H7 (cell line): ENCODE results near the gene BDH1. TPM values are rescaled to one million over a fixed set of nuclear protein-coding genes. Genes with fewer than 3 reads are reported as not detected.

Experiments used
- DNase-seq: peaks from one replicate; pipeline ENCODE4 v3.0.0; 2012
- H3K27me3 ChIP-seq: 2 replicates; pipeline ENCODE4 v1.6.0; 2011; ENCODE audit warnings: mild to moderate bottlenecking, low read length; ENCODE audit not compliant: control insufficient read depth, insufficient read depth
- H3K36me3 ChIP-seq: replicated peaks from 2 replicates; pipeline ENCODE4 v1.5.1; 2011; ENCODE audit warnings: low read length; ENCODE audit not compliant: control insufficient read depth, insufficient read depth
- H3K4me3 ChIP-seq: 2 replicates; pipeline ENCODE4 v1.5.1; 2011; ENCODE audit warnings: low read depth, mild to moderate bottlenecking, control low read depth, low read length, moderate library complexity; ENCODE audit not compliant: insufficient read depth
- total RNA-seq: library from RNA; depleted of rRNA; stranded (reverse); fragments of >200 nt; shearing (Covaris generic); gene quantifications from 2 replicates; pipeline ENCODE4 v1.2.3, GENCODE V29; 2014

BDH1 gene
- total RNA-seq, 1 experiment from 2014 or later: 25.7 TPM

DNA sequence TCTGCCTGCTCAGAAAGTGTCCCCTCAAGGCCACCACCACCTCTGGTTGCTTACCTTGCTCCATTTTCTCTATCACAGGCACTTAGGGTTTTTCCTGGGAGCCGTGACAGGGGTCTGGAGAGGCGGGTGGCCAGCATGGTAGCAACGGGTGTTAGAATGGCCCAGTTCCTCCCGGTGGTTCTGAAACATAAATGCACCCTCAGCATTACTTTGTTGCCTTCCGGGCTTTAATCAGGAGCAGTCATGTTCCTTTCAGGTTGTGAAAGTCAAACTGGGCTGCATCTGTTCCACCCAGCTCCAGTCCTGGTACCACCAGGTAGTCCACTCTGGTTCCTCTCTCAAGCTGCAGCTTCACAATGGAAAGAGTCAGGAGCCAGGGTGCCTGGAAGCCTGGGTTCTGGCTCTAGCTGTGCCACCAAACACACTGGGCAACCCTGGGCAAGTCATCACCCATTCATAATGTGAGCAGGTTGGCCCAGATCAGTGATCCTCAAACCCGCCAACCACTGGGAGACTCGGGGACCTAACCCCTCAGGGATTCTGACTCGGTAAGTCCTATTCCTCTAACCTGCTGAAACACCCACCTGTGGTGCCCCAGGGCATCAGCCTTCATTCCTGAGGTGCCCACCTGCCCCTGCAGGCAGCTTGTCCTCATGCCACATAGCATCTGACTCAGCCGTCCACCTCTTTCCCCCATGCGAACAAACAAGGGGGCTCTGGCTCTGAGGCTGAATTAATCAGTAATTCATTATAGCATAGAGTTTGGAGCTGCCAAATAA lies 9.3 kb downstream of the BDH1 start:
- no peak overlapping the region for H3K4me3 ChIP-seq
- 0 out of 2 replicates have a peak, but pooled peaks cover 3% of the 10 kb centered on the region for H3K27me3 ChIP-seq
- no peak for DNase-seq
- no peaks in the 10 kb centered on the region; the same call in 1 of the 2 replicates for H3K36me3 ChIP-seq

DNA sequence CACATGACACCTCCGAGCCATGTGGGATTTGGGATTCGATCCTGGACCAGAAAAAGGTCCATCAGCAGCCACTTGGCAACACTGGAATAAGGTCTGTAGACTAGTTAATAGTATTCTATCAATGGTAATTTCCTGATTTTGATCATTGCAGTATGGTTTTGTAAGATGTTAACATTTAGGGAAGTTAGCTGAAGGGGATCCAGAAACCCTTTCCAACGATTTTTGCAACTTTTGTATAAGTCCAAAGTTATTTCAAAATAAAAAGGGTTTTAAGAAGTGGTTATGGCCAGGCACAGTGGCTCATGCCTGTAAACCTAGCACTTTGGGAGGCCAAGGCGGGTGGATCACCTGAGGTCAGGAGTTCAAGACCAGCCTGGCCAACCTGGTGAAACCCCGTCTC lies 10.2 kb downstream of the BDH1 start:
- Histone ChIP-seq H3K4me3 (no peak overlapping the region), H3K27me3 (0 out of 2 replicates have a peak, but pooled peaks cover 3% of the 10 kb centered on the region), H3K36me3 (no peaks in the 10 kb centered on the region; the same call in 1 of the 2 replicates)
- DNase-seq: no peak

DNA sequence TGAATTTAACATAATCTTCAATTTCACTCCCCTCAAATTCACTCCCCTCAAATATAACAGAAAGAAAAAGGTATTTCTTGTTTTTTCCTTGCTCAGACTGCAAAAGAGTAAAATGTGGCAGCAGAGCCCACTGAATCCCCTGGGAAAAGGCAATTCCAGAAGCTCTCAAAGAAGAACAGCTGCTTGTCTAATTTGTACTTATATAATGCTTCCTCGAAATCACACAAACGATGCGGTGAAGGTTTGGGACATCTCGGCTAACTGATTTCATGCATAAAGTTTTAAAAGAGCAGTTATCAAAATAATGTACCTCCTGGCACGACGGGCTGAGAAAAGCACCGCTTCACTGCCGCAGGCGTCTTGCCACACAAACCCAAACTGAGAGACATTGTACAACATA lies 10.7 kb downstream of the BDH1 start:
- no peak for DNase-seq
- H3K27me3 ChIP-seq: 0 out of 2 replicates have a peak, but pooled peaks cover 3% of the 10 kb centered on the region
- no peak overlapping the region for H3K4me3 ChIP-seq
- H3K36me3 ChIP-seq: no peaks in the 10 kb centered on the region; the same call in 1 of the 2 replicates

DNA sequence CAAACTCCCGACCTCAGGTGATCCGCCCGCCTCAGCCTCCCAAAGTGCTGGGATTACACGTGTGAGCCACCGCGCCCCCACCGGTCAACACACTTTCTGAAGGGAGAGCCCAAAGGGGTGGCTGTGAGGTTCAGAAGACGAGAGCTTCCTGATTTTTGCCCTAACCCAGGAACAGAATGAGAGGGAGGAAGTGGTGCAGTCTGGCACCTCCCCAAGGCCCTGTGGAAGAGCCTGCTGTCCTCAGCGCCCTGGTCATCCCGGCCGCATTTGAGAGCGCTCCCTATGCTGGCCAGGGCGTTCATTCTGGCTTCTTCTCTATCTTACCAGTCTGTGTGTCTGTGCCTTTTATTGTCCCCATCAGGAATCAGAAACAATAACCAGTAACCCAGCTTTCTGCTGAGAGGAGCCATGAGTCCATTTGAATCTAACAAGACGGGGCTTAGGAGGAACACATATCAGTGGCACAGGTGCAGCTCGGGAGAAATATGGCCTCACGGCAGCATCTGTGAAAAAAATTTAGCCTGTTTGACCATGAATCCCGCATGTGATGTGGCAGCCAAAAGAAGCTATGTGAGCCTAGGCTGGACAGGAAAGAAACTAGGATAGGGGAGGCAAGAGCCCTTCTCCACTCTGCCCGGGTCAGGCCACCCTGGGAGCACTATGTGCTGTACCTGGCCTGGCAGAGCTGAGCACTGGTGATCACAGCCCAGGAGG lies 12.9 kb downstream of the BDH1 start:
- DNase-seq: peak; percentile 33
- 0 out of 2 replicates have a peak, but pooled peaks cover 3% of the 10 kb centered on the region for H3K27me3 ChIP-seq
- H3K4me3 ChIP-seq: no peak overlapping the region
- H3K36me3 ChIP-seq: no peaks in the 10 kb centered on the region; the same call in 1 of the 2 replicates

DNA sequence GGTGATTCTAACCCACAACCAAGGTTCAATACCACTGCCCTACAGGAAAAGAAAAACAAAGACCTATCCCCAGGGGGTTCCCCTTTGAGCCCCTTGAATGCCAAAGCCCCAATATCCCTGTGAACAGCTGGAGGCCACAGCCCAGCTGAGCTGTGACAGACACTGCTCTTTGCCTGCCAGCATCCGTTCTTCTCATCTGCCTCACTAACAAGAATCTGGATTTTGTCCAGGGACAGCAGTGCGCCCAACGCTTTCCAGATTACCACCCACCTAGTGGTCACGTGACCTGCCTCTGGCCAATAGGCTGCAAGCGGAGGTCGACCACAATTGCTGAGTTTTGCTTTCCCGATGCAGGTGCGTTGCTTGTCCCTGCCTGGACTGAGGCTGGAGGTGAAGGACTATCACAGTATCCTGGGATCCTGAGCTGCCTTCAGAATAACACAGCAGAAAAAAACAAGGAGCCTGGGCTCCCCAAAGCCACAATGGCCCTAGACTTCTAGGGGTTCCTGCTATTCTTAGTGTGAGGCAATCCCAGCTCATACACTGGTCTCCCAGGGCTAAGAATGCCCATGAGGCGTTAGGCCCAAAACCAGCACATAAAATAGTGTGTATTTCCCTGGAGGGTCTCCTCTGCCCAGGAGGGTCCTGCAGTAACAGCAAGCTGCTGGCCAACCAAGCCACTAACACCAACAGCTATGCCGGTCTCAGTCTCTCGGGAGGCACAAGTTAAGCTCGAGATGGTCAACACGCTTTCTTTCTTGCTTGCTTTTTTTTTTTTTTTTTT lies 13.8 kb downstream of the BDH1 start:
- Histone ChIP-seq H3K36me3 (no peaks in the 10 kb centered on the region; the same call in 1 of the 2 replicates), H3K27me3 (0 out of 2 replicates have a peak, but pooled peaks cover 3% of the 10 kb centered on the region), H3K4me3 (no peak overlapping the region; the same call in 1 of the 2 replicates)
- DNase-seq: peak; percentile 90

DNA sequence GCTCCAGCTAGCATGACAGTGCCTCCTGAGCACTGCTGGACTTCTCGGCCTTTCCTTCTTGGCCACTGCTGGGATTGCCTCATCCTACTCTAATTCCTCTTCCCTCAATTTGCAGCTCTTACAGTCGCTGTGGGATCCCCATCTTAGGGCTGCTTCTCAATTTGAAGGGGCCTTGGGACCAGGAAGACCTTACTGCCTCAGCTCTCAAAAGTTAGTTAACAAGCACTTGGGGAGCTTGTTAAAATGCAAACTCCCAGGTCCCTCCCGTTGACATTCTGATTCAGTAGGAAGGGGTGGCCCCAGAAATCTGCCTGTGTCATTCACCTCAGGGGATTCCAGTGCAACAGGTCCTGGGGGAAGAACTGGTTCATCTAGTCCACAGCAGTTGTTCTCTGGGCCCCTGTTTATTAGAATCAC lies 14.8 kb downstream of the BDH1 start:
- peak; percentile 66 for DNase-seq
- Histone ChIP-seq H3K36me3 (no peaks in the 10 kb centered on the region; the same call in 1 of the 2 replicates), H3K27me3 (0 out of 2 replicates have a peak, but pooled peaks cover 3% of the 10 kb centered on the region), H3K4me3 (no peak overlapping the region)

DNA sequence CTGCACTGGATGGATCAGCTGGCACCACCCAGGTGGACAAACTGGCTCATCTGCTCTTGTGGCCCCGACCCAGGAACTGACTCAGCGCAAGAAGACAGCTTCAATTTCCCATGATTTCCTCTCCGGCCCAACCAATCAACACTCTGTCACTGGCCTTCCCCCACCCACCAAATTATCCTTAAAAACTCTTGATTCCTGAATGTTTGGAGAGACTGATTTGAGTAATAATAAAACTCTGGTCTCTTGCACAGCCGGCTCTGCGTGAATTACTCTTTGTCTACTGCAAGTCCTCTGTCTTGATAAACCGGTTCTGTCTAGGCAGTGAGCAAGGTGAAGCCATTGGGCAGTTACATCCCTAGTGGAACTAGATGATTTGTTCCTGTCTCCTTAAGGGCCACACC lies 16.1 kb downstream of the BDH1 start:
- peak; percentile 6 for DNase-seq
- 0 out of 2 replicates have a peak, but pooled peaks cover 3% of the 10 kb centered on the region for H3K27me3 ChIP-seq
- no peaks in the 10 kb centered on the region; the same call in 1 of the 2 replicates for H3K36me3 ChIP-seq
- H3K4me3 ChIP-seq: no peak overlapping the region

DNA sequence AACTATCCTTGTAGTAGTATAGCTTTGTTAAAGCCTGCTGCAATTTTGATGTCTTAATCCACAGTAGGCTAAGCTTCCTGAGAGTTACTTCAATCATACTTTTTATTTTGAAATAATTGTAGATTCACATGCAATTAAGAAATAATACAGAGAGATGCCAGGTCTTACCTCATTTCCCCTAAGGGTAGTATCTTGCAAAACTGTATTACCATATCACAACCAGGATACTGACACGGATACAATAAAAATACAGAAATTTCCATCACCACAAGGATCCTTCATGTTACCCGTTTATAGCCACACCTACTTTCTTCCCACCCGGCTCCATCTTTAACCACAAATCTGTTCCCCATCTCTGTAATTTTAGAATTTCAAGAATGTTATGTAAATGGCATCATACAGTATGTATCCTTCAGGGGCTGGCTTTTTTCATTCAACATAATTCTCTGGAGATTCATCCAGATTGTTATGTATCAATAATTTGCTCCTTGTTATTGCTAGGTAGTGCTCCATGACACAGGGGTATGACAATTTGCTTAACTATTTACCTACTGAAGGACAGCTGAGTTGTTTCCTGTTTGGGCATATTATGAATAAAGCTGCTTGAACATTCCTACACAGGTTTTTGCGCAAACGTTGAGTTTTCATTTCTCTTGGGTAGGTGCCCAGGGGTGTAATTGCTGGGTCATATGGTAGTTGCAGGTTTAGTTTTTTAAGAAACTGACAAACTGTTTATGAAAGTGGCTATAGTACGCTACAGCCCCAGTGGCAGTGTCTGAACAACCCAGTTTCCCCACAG lies 21.6 kb downstream of the BDH1 start:
- no peak overlapping the region for H3K4me3 ChIP-seq

DNA sequence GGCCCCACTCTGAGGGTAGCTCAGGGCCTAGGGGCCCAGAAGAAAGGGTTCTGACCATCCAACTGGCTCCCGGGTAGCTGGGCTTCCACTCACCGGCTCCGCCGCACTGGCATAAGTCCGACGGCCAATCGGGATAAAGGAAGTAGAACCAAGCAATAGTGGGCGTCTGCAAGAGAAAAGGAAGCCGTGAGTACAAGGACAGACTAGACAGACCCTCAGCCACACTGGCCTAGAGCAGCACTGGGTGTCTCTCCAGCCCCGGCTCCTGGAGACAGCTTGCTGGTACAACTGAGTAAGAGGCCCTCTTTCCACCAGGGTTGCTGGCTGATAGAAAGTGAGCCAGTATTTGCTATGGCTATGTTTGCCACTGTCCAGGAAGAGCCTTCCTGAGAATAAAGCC lies 22.4 kb downstream of the BDH1 start:
- Histone ChIP-seq H3K36me3 (no peaks in the 10 kb centered on the region; the same call in 1 of the 2 replicates), H3K4me3 (no peak overlapping the region), H3K27me3 (no peaks in the 10 kb centered on the region)
- DNase-seq: no peak

More for the DNA sequence above, 21.6 kb downstream of the BDH1 start:
- no peak for DNase-seq
- no peaks in the 10 kb centered on the region; the same call in 1 of the 2 replicates for H3K36me3 ChIP-seq
- no peaks in the 10 kb centered on the region for H3K27me3 ChIP-seq

DNA sequence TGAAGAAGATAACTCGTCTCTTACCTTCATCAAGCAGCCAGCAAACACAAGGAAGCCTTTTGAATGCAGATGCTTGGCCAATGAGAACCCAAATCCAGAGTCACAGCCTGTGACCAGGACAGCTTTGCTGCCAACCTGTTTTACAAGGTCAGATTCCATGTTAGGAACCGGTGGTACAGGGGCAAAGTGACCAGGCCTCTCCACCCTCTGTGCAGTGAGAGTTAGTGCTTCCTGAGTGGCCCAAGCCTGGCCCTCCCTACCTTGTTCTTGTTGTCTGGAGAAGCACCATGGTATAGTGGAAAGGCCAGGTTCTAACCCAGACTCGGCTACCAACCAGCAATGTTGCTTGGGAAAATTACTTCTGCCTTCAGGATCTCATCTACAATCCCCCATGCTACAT lies 23.4 kb downstream of the BDH1 start:
- no peak overlapping the region for H3K4me3 ChIP-seq
- H3K36me3 ChIP-seq: no peaks in the 10 kb centered on the region; the same call in 1 of the 2 replicates
- no peaks in the 10 kb centered on the region for H3K27me3 ChIP-seq
- DNase-seq: no peak

DNA sequence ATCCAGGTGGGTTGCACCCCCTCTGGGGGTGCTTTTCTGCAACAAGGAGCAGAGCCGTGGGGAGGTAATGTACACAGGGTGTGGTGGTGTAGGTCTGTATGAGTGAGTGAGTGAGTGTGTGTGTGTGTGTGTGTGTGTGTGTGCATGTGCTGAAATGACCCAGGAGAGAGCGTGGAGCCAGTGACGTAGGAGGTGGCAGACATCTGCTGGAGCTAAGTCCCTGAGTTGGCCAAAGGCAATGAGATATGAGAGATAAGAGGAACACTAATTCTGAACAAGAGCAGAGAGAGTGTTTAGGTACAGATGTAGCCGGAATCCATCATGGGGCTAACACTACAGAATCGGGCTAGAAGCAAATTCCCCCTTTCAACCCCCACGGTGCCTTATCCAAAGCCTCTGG lies 27.6 kb downstream of the BDH1 start:
- H3K4me3 ChIP-seq: no peak overlapping the region
- H3K36me3 ChIP-seq: no peaks in the 10 kb centered on the region; the same call in 1 of the 2 replicates
- no peaks in the 10 kb centered on the region for H3K27me3 ChIP-seq
- DNase-seq: no peak

DNA sequence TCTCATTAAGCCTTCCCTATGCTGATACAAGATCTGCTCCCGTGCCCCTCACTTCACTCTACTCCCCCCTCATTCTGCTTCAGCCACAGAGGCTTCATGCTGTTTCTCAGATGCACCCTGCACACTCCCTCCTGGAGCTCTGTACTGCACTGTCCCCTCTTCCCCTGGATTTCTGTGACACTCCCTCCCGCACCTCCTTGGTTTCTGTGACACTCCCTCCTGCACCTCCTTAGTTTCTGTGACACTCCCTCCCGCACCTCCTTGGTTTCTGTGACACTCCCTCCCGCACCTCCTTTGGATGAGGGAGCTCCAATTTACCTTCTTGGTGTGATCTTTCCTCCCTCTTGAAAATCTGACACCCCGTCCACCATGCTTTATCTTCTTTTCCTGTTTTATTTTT lies 28.2 kb downstream of the BDH1 start:
- no peak overlapping the region for H3K4me3 ChIP-seq
- H3K27me3 ChIP-seq: no peaks in the 10 kb centered on the region
- no peak for DNase-seq
- H3K36me3 ChIP-seq: no peaks in the 10 kb centered on the region; the same call in 1 of the 2 replicates

DNA sequence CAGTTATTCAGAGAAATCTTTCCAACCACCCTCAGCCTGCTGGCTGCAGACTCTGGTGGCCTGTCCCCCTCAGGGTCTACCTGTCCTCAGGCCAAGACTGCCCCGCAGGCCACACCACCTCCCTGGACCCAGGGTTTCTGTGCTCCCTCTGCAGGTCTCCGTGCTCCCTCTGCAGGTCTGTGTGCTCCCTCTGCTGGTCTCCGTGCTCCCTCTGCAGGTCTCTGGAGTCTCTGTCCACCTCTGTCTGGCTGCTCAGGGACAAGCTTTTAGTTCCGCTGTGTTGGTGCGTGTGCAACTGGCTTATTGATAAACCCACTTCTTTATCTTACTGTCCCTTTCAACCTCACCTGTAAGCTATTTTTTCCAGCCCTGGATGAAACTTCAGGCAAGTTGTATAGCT lies 30.1 kb downstream of the BDH1 start:
- DNase-seq: no peak
- Histone ChIP-seq H3K36me3 (no peaks in the 10 kb centered on the region; the same call in 1 of the 2 replicates), H3K27me3 (no peaks in the 10 kb centered on the region), H3K4me3 (no peak overlapping the region)
